H1 (cell line): Measurements from ENCODE around the gene PRSS21. TPM values are rescaled to one million over a fixed set of nuclear protein-coding genes. Genes with fewer than 3 reads are reported as not detected.
A peak's percentile ranks its signal among the peaks of the same experiment; 100 is the strongest.

Experiments
- CTCF ChIA-PET: fragments of 300-600 bp; sonication (Branson Sonifier 250); formaldehyde crosslinking; loops from one replicate; lab custom pipeline; 2021; ENCODE audit not compliant: partially characterized antibody; lab: Charles Lee
- POLR2A ChIA-PET: fragments of 300-600 bp; sonication (Branson Sonifier 250); formaldehyde crosslinking; loops from one replicate; lab custom pipeline; 2021; ENCODE audit warnings: inconsistent platforms; ENCODE audit not compliant: partially characterized antibody; lab: Charles Lee
- DNase-seq, 2 experiments: peaks; one replicate each; pipeline versions ENCODE4 v3.0.0 to v3.0.0-alpha.2; 2010 to 2022; ENCODE audit warnings: low spot score in 2 of 2, low read depth in 1 of 2, mixed read lengths in 1 of 2
- FAIRE-seq: peaks from 2 replicates; lab custom pipeline; 2011; peaks lifted over from hg19 to GRCh38; lab: Jason Lieb, UNC
- H2AFZ ChIP-seq: 2 replicates; pipeline ENCODE4 v1.8.1; 2012; ENCODE audit warnings: low read length, inconsistent platforms
- H2AK5ac ChIP-seq: 2 replicates; pipeline ENCODE4 v1.6.1; 2013; ENCODE audit warnings: low read depth, low read length
- H2BK120ac ChIP-seq: replicated peaks from 2 replicates; pipeline ENCODE3; 2013; ENCODE audit warnings: low read depth, low read length, inconsistent platforms
- H2BK12ac ChIP-seq: 2 replicates; pipeline ENCODE4 v1.6.1; 2013; ENCODE audit warnings: low read depth, low read length
- H2BK15ac ChIP-seq: 2 replicates; pipeline ENCODE4 v1.6.1; 2013; ENCODE audit warnings: low read length
- H2BK20ac ChIP-seq: 2 replicates; pipeline ENCODE4 v1.6.1; 2013; ENCODE audit warnings: low read length
- H2BK5ac ChIP-seq: 2 replicates; pipeline ENCODE4 v1.6.1; 2013; ENCODE audit warnings: low read depth, low read length
- H3K14ac ChIP-seq: 2 replicates; pipeline ENCODE4 v1.6.1; 2013; ENCODE audit warnings: inconsistent platforms; ENCODE audit not compliant: insufficient read length
- H3K18ac ChIP-seq: 2 replicates; pipeline ENCODE4 v1.6.1; 2013; ENCODE audit warnings: low read length; ENCODE audit errors: extremely low read depth
- H3K23ac ChIP-seq: 2 replicates; pipeline ENCODE4 v1.6.1; 2013; ENCODE audit warnings: inconsistent platforms; ENCODE audit not compliant: insufficient read length
- H3K23me2 ChIP-seq: 2 replicates; pipeline ENCODE4 v1.6.1; 2013; ENCODE audit warnings: low read depth, low read length
- H3K27ac ChIP-seq: 2 replicates; pipeline ENCODE4 v1.6.1; 2011; ENCODE audit warnings: low read depth, low read length, inconsistent platforms
- H3K27me3 ChIP-seq, 4 experiments: replicated peaks in 1 of 4; 1 replicate in 1 of 4; 2 replicates in 3 of 4; pipeline versions ENCODE4 v1.6.1 to v1.8.1; 2011 to 2013; ENCODE audit warnings: low read length in 3 of 4, mild to moderate bottlenecking in 3 of 4, inconsistent platforms in 2 of 4, mixed read lengths in 2 of 4, moderate library complexity in 1 of 4; ENCODE audit not compliant: control insufficient read depth in 3 of 4, insufficient read depth in 3 of 4; ENCODE audit errors: extremely low read depth in 1 of 4
- H3K36me3 ChIP-seq, 4 experiments: 2 replicates each; pipeline versions ENCODE4 v1.6.1 to v1.8.1; 2011 to 2013; ENCODE audit warnings: mild to moderate bottlenecking in 4 of 4, low read length in 3 of 4, moderate library complexity in 2 of 4, control low read depth in 1 of 4, inconsistent platforms in 1 of 4; ENCODE audit not compliant: insufficient read depth in 4 of 4, control insufficient read depth in 2 of 4
- H3K4ac ChIP-seq: replicated peaks from 2 replicates; pipeline ENCODE3; 2013; ENCODE audit warnings: low read length, low read depth, mixed read lengths, inconsistent platforms; ENCODE audit not compliant: insufficient read length
- H3K4me1 ChIP-seq, 4 experiments: replicated peaks in 1 of 4; 1 replicate in 1 of 4; 2 replicates in 3 of 4; pipeline versions ENCODE4 v1.6.1 to v1.8.1; 2011 to 2013; ENCODE audit warnings: low read length in 3 of 4, inconsistent platforms in 2 of 4, mixed read lengths in 1 of 4; ENCODE audit not compliant: insufficient read depth in 4 of 4, control insufficient read depth in 3 of 4
- H3K4me2 ChIP-seq, 2 experiments: 2 replicates each; pipeline versions ENCODE4 v1.6.1 to v1.8.1; 2011 to 2013; ENCODE audit warnings: low read depth in 2 of 2, low read length in 2 of 2, control low read depth in 1 of 2, inconsistent platforms in 1 of 2, mild to moderate bottlenecking in 1 of 2; ENCODE audit not compliant: insufficient read depth in 1 of 2
- H3K4me3 ChIP-seq, 4 experiments: fragments of 200-600, 300-600 bp in 1 of 4; sonication (generic), shearing (Covaris generic), sonication (Bioruptor Twin) in 1 of 4; 2 replicates each; pipeline versions ENCODE4 v1.5.1 to v1.8.1; 2011 to 2016; ENCODE audit warnings: low read length in 4 of 4, low read depth in 3 of 4, control low read depth in 2 of 4, inconsistent platforms in 2 of 4, mild to moderate bottlenecking in 2 of 4, mixed read lengths in 1 of 4, moderate library complexity in 1 of 4; ENCODE audit not compliant: insufficient read depth in 2 of 4; ENCODE audit errors: extremely low read depth in 1 of 4
- H3K56ac ChIP-seq: replicated peaks from 2 replicates; pipeline ENCODE3; 2013; ENCODE audit warnings: low read depth, mild to moderate bottlenecking, mixed read lengths, low read length, inconsistent platforms; ENCODE audit not compliant: insufficient read length
- H3K79me1 ChIP-seq: 2 replicates; pipeline ENCODE4 v1.6.1; 2013; ENCODE audit warnings: low read depth, low read length, control low read depth
- H3K79me2 ChIP-seq, 2 experiments: 2 replicates each; pipeline versions ENCODE4 v1.6.1 to v1.8.1; 2012 to 2013; ENCODE audit warnings: low read length in 2 of 2, mild to moderate bottlenecking in 2 of 2, inconsistent platforms in 1 of 2; ENCODE audit not compliant: insufficient read depth in 2 of 2, control insufficient read depth in 1 of 2
- H3K9ac ChIP-seq, 4 experiments: replicated peaks in 1 of 4; 1 replicate in 1 of 4; 2 replicates in 3 of 4; pipeline versions ENCODE4 v1.6.1 to v1.8.1; 2011 to 2013; ENCODE audit warnings: low read depth in 3 of 4, low read length in 3 of 4, control low read depth in 2 of 4, mild to moderate bottlenecking in 2 of 4, moderate library complexity in 2 of 4, inconsistent platforms in 1 of 4; ENCODE audit errors: extremely low read depth in 1 of 4
- H3K9me3 ChIP-seq, 2 experiments: 2 replicates each; pipeline versions ENCODE4 v1.6.1 to v1.8.1; 2012 to 2013; ENCODE audit warnings: mild to moderate bottlenecking in 2 of 2, moderate library complexity in 2 of 2, control low read depth in 1 of 2, inconsistent platforms in 1 of 2, low read depth in 1 of 2, low read length in 1 of 2, mixed read lengths in 1 of 2; ENCODE audit not compliant: insufficient read depth in 2 of 2
- H4K20me1 ChIP-seq, 2 experiments: replicated peaks in 1 of 2; 2 replicates each; pipeline versions ENCODE3 to v1.8.1; 2011 to 2013; ENCODE audit warnings: inconsistent platforms in 2 of 2, low read length in 2 of 2, mild to moderate bottlenecking in 1 of 2; ENCODE audit not compliant: insufficient read depth in 2 of 2, control insufficient read depth in 1 of 2
- H4K5ac ChIP-seq: 2 replicates; pipeline ENCODE4 v1.6.1; 2013; ENCODE audit warnings: low read length, low read depth, mixed read lengths, inconsistent platforms; ENCODE audit not compliant: insufficient read length
- H4K8ac ChIP-seq: 2 replicates; pipeline ENCODE4 v1.8.0; 2013; ENCODE audit warnings: mild to moderate bottlenecking, moderate library complexity, low read length, inconsistent platforms; ENCODE audit not compliant: insufficient read depth; ENCODE audit errors: extremely low read depth
- H4K91ac ChIP-seq: replicated peaks from 2 replicates; pipeline ENCODE3; 2013; ENCODE audit warnings: low read length, mixed read lengths, inconsistent platforms; ENCODE audit not compliant: insufficient read length
- ASH2L ChIP-seq: fragments of 200-600, 300-600 bp; sonication (generic); IDR thresholded peaks from one replicate; pipeline ENCODE4 v1.7.1; 2017; ENCODE audit warnings: low read length
- CBX8 ChIP-seq: fragments of 300-800, 300-1000 bp; sonication (generic); IDR thresholded peaks from 2 replicates; pipeline ENCODE4 v1.7.1; 2016; ENCODE audit warnings: low read depth, low read length, borderline replicate concordance
- GABPA ChIP-seq: IDR thresholded peaks from 2 replicates; pipeline ENCODE4 v1.6.1; 2011; ENCODE audit warnings: mild to moderate bottlenecking, low read length, moderate library complexity, borderline replicate concordance; ENCODE audit not compliant: insufficient read depth
- PHF8 ChIP-seq: fragments of 200-600 bp; sonication (generic); conservative IDR thresholded peaks from 2 replicates; pipeline ENCODE4 v1.7.1; 2012; ENCODE audit warnings: low read depth, mild to moderate bottlenecking, inconsistent platforms, low read length, moderate library complexity
- POLR2A ChIP-seq, 2 experiments: IDR thresholded peaks; 1 replicate in 1 of 2; 2 replicates in 1 of 2; pipeline ENCODE4 v1.6.1; 2011; ENCODE audit warnings: low read depth in 2 of 2, low read length in 2 of 2, mild to moderate bottlenecking in 2 of 2; ENCODE audit errors: control extremely low read depth in 1 of 2
- POLR2AphosphoS5 ChIP-seq: IDR thresholded peaks from 2 replicates; pipeline ENCODE4 v1.6.1; 2011; ENCODE audit warnings: low read depth, low read length
- RFX5 ChIP-seq: IDR thresholded peaks from 2 replicates; pipeline ENCODE4 v1.6.1; 2011; ENCODE audit warnings: low read depth, low read length, improper control_type of control experiment, borderline replicate concordance
- RNF2 ChIP-seq: fragments of 200-900, 300-1000 bp; sonication (generic); IDR thresholded peaks from 2 replicates; pipeline ENCODE4 v1.7.1; 2016; ENCODE audit warnings: borderline replicate concordance, low read depth, mild to moderate bottlenecking, antibody characterized with exemption, low read length; ENCODE audit not compliant: poor library complexity, severe bottlenecking; ENCODE audit errors: missing control alignments
- RXRA ChIP-seq: IDR thresholded peaks from 2 replicates; pipeline ENCODE4 v1.6.1; 2011; ENCODE audit warnings: low read depth, mild to moderate bottlenecking, low read length, moderate library complexity; ENCODE audit not compliant: insufficient read depth
- SIX5 ChIP-seq: IDR thresholded peaks from 2 replicates; pipeline ENCODE4 v1.6.1; 2011; ENCODE audit warnings: mild to moderate bottlenecking, low read depth, low read length
- TAF1 ChIP-seq: IDR thresholded peaks from 2 replicates; pipeline ENCODE4 v1.6.1; 2011; ENCODE audit warnings: mild to moderate bottlenecking, low read depth, low read length
- TBP ChIP-seq: IDR thresholded peaks from 2 replicates; pipeline ENCODE4 v1.6.1; 2011; ENCODE audit warnings: low read depth, low read length, improper control_type of control experiment
- WGBS, 2 experiments: shearing (Covaris generic) in 1 of 2; methylation state at CpG; one replicate each; pipeline versions ENCODE4 v1.1.6 to v1.1.7; 2013 to 2015; ENCODE audit warnings: low lambda C conversion rate in 2 of 2, mixed read lengths in 2 of 2, inconsistent platforms in 1 of 2, low coverage in 1 of 2, missing lambda C conversion rate in 1 of 2; ENCODE audit not compliant: insufficient replicate concordance in 2 of 2, insufficient coverage in 1 of 2, insufficient read length in 1 of 2; ENCODE audit errors: extremely low coverage in 1 of 2, missing lambda C conversion rate in 1 of 2; 5-methylcytosine and 5-hydroxymethylcytosine counted together
- polyA plus RNA-seq, 7 experiments: library from polyadenylated mRNA; depleted of rRNA in 3 of 7; stranded (reverse) in 5 of 7; unstranded in 2 of 7; fragments of >200 nt in 5 of 7; fragments of 200-250 nt in 2 of 7; gene quantifications; 1 replicate in 5 of 7; 2 replicates in 1 of 7; 4 replicates in 1 of 7; pipeline versions ENCODE4 v1.2.1 to v1.2.3, GENCODE V29; 2011 to 2013; ENCODE audit warnings: missing spikeins in 2 of 7, mixed read lengths in 2 of 7
- total RNA-seq: library from RNA; stranded (reverse); fragmentation: NEBNext Ultra II Directional; extraction: Animal tissue kit (Norgen Biotek cat#: 25700); gene quantifications from 2 replicates; pipeline ENCODE4 v1.2.1, GENCODE V29; 2021

Gene PRSS21
- total and polyA plus RNA-seq, 2 of the 8 experiments (the other 6 are each of a cell fraction or from before 2014, with no cell fraction given) = 0.76 to 1.0 TPM

GRCh38 chr16:2777903-2778629 lies 39.0 kb upstream of the PRSS21 start:
- no peak overlapping the region for H2BK120ac ChIP-seq
- H4K91ac ChIP-seq = peak overlapping the region; percentile 96
- H3K14ac ChIP-seq = no peak overlapping the region
- H3K9ac ChIP-seq = peak overlapping the region; percentile 97 to 100 (median 100)
- H2BK5ac ChIP-seq = peak overlapping the region; percentile 98
- POLR2A ChIA-PET = interaction anchor here (0.8 to 9.5 kb wide), 26 partner anchors 7 to 148 kb away, joined by 3 to 180 read pairs (median 4); partner anchors contain the start of genes KCTD5, PRSS21, PRSS33 and SRRM2
- H3K4ac ChIP-seq = peak overlapping the region; percentile 66
- H3K18ac ChIP-seq = peak overlapping the region; percentile 76
- peaks cover 12 to 34% of the 10 kb centered on the region in 2 experiments for H3K79me2 ChIP-seq
- H3K4me1 ChIP-seq = peaks cover 0 to 4% (median under 1%) of the 10 kb centered on the region in 4 experiments; a peak in 5 of 7 replicates
- H3K27me3 ChIP-seq = no peaks in the 10 kb centered on the region; a peak in 1 of 7 replicates
- WGBS, 2 experiments = 25% methylated on average over 25 of the region's 27 CpGs; no CpG with 5 or more reads in 1 of the 2 experiments
- H2AFZ ChIP-seq = no peak overlapping the region
- H3K9me3 ChIP-seq = no peaks in the 10 kb centered on the region
- no peak overlapping the region for H2BK15ac ChIP-seq
- H2AK5ac ChIP-seq = peak overlapping the region; percentile 87
- peak overlapping the region; percentile 100 for H4K8ac ChIP-seq
- no peak overlapping the region for H2BK20ac ChIP-seq
- peaks cover 10% of the 10 kb centered on the region; the same call in 1 of the 2 replicates for H3K23me2 ChIP-seq
- peaks cover 10% of the 10 kb centered on the region; the same call in 1 of the 2 replicates for H3K79me1 ChIP-seq
- peaks cover 9 to 27% (median 13%) of the 10 kb centered on the region in 4 experiments; a peak in 5 of 8 replicates for H3K36me3 ChIP-seq
- H3K23ac ChIP-seq = no peak overlapping the region
- peak overlapping the region; percentile 88 to 94 for H3K4me2 ChIP-seq
- peak overlapping the region; percentile 10 for H2BK12ac ChIP-seq
- peak overlapping the region; percentile 100 for H3K27ac ChIP-seq
- H3K4me3 ChIP-seq = peak overlapping the region; percentile 94 to 96 (median 96)
- peak overlapping the region; percentile 99 for H4K5ac ChIP-seq
- DNase-seq (no peak), FAIRE-seq (no peak)
- peak overlapping the region; percentile 94 for H3K56ac ChIP-seq
- H4K20me1 ChIP-seq = peaks cover 3 to 12% of the 10 kb centered on the region in 2 experiments
- CTCF ChIA-PET = interaction anchor here (0.8 to 1.3 kb wide), 7 partner anchors 41 to 355 kb away, joined by 3 to 5 read pairs (median 3); no protein-coding TSS in a partner anchor
- TF ChIP-seq SIX5 (no peak), POLR2AphosphoS5 (peak; percentile 75; the same call in 1 of the 2 replicates), TBP (peak; percentile 26; the same call in 1 of the 2 replicates), RNF2 (no peak), POLR2A (IDR thresholded peaks at IDR 0.05; ENCODE audit: control extremely low read depth in 1 of 2, low read depth in 2 of 2, low read length in 2 of 2) (peak in 1 of 2 experiments; percentile 65; a peak in 2 of 3 replicates), GABPA (no peak), ASH2L (no peak), TAF1 (no peak), RFX5 (no peak), RXRA (no peak), PHF8 (no peak), CBX8 (no peak)
